Measurements from ENCODE around the gene MAFG.

DNA sequence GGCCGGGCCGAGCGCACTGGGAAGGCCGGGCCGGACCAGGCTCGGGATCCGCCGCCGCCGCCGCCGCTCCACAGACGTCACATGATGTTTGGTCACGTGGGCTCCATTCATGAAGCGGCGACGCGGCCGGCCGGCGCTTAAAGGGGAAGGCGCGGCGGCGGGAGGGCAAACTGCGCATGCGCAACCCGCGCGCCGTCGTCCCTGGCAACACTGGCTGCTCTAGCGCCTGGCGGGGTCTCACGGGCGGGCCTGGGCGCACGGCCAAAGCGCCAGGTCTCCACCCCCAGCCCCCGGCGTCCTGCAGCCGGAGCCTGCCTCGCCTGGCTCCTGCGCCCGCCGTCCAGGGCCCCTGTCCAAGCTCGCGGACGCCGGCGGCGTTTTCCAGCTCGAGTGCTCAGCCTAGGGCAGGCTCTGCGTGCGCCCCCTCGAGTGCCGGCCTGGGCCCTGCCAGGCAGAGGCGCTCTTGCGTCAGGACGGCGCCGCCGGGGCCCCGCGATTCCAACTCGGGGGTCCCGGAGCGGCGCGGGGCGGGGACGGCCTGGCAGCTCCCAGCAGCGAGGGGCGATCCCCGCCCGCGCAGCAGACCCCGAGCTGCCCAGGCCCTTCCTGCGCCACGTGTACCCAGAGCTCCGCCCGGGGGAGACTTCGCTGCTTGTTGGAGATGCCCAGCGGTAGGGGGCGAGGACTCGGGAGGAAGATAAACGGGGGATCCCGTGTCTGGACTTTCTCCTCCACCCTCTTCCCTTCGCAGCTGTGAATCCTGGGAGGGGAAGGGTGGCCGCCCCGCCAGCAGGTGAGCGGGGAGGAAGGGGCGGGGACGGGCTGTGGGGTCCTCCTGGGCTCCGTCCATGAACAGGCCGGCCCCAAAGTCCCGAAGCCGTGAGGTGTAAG lies at the start of gene MAFG:
- TF ChIP-seq, protein P1, sequence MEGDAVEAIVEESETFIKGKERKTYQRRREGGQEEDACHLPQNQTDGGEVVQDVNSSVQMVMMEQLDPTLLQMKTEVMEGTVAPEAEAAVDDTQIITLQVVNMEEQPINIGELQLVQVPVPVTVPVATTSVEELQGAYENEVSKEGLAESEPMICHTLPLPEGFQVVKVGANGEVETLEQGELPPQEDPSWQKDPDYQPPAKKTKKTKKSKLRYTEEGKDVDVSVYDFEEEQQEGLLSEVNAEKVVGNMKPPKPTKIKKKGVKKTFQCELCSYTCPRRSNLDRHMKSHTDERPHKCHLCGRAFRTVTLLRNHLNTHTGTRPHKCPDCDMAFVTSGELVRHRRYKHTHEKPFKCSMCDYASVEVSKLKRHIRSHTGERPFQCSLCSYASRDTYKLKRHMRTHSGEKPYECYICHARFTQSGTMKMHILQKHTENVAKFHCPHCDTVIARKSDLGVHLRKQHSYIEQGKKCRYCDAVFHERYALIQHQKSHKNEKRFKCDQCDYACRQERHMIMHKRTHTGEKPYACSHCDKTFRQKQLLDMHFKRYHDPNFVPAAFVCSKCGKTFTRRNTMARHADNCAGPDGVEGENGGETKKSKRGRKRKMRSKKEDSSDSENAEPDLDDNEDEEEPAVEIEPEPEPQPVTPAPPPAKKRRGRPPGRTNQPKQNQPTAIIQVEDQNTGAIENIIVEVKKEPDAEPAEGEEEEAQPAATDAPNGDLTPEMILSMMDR (IDR thresholded peaks at IDR 0.05), result peak in 3 of 6 experiments; percentile 13 to 31 (median 28)
- TF ChIP-seq POLR2A (IDR thresholded peaks at IDR 0.05), result peak; percentile 58 to 90

Data from adrenal gland (tissue), 5 donors.